DMS79 treated with DMSO at 0.1 percent for 48 hours (cell line): ENCODE results near the gene CCDC149.
"Not testable (repeated sequence)": the region's sequence is repeated elsewhere in the genome, so short reads cannot be mapped to it uniquely, and the experiment has no call there.

ENCODE experiments used
- DNase-seq: peaks from one replicate; lab custom pipeline; 2025; lab: John Stamatoyannopoulos, UW

CCDC149 gene

GRCh38 chr4:24915121-24915922 is 2.5 kb upstream of the CCDC149 start:
- DNase-seq = no peak

DNA sequence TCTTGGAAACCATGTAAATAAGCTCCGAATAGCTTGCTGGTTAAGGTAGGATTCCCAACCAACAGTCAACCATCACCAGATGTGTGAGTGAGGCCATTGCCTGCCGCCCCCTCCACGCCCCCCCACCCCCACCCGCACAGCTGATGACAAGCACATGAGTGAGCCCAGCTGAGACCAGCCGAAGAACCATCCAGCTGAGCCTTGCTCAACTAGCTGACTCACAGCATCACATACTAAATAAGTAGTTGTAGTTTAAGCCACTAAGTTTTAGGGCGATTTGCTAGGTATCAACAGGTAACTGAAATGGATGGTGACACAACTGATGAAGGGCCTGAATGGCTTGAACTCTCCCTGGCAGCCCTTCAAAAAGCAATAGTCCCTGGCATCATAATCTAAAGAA is 1.6 kb upstream of the CCDC149 start:
- no peak for DNase-seq

DNA sequence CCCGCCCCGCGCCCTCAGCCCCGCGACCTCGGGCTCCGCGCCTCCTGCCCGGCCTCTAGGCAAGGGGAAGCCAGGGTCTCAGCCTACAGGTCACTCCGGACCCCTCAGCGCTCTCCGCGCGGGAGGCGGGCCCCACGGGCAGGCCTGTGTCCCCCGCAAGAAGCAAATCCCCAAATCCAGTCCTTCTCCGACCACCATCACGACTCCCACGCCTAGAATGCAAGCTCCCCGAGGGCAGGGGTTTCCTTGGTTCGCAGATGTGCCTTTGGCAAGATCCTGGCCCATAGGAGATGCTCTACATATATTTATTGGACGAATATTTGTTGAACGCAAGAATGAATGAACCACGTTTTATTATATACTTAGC is 260 bp upstream of the CCDC149 start:
- no peak for DNase-seq

DNA sequence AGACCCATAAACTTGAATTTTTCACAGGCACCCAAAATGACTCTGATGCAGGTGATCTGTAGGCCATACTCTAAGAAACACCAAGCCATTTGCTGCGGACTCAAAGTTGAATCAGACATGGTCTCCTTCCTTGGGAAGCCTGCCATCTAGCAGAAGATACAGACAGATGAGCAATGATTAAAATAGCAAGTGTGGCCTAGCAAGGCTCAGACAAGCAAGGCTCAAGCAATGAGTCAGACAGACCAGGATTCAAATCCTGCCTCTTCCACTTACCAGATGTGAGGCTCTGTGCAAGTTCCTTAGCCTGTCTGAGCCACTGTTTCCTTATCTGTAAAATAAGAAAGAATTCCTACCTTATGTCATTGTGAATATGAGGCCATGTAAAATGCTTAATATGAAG is 2.3 kb downstream of the CCDC149 start:
- DNase-seq = no peak

GRCh38 chr4:24909606-24910005 is 3.2 kb downstream of the CCDC149 start:
- DNase-seq = not testable (repeated sequence)

DNA sequence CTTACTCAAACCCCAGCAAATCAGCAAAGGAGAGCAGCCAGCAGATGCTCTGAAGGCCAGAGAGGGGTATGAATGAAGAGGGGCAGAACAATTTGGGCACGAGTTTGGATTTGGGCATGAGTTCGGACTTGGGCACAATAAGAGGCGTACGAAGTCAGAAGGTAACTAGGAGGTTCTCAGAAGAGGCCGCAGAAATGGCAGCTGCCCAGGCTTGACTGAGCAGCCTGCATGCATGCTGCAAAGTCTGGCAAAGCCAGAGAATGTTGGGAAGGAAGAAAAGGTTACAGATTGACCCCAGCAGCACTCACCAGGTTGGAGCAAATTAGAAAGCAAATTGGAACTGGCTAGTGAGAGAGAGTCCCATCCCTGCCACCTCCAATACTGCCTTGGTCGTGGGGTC is 15.2 kb downstream of the CCDC149 start:
- no peak for DNase-seq

DNA sequence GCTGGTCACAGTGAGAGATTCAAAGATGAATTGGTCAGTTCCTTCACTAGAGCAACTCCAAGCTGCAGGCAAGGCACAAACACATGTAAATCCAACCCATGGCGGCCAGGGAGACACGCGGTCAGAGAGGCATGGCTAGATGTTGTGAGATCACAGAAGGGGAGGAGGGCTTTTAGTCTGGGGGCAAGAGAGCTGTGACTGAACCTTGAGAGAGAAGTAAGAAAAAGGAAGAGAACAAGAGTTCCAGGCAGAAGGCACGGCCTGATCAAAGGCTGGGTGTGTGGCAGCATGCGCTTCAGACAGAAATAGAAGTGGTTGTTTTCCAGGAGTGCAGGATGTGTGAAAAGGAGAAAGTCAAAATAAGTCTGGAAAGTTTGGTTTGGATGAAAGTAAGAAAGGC is 15.9 kb downstream of the CCDC149 start:
- DNase-seq = no peak

GRCh38 chr4:24896056-24896455 is 16.8 kb downstream of the CCDC149 start:
- DNase-seq = no peak

DNA sequence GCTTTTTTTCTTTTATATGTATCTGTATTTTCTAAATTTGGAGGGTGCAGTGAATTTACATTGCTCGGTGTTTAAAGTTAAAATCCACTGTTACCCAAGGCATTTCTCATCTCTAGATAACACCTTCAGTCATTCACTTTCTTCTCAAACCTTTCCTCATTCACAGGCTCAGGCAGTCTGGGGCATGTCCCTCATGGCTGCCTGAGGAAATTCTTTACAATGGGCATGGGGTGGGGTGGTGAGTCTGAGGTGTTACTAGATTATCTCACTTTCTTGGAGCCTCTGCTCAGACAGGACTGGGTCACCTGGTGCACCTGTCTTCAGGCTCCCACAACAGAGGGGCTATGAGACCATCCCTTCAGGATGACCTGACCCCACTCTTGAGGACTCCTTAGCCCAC is 17.4 kb downstream of the CCDC149 start:
- DNase-seq = no peak

DNA sequence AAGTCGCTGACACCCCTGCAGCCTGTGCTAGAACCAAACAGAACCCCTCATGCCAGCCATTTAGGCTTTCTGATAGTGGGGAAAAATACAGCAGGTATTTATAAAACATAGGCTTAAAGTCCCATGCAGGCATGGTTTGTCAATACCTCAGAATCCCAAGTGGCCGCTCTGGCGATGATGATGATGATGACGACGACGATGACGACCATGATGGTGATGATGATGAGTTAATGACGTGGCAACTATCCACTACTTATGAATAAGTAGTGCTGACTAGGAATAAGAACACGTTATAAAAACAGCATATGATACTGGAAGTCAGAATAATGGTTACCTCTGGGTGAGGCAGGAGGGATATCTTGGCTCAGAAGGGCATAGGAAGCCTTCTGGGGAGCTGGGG is 18.0 kb downstream of the CCDC149 start:
- DNase-seq = no peak

GRCh38 chr4:24894243-24894642 is 18.6 kb downstream of the CCDC149 start:
- DNase-seq = no peak

- no peak for DNase-seq
Measured at GRCh38 chr4:24892778-24893177, 20.1 kb downstream of the CCDC149 start.

- no peak for DNase-seq
Measured at GRCh38 chr4:24892278-24892677, 20.6 kb downstream of the CCDC149 start.

GRCh38 chr4:24890561-24891126 is 22.2 kb downstream of the CCDC149 start:
- peak; percentile 92 for DNase-seq

DNA sequence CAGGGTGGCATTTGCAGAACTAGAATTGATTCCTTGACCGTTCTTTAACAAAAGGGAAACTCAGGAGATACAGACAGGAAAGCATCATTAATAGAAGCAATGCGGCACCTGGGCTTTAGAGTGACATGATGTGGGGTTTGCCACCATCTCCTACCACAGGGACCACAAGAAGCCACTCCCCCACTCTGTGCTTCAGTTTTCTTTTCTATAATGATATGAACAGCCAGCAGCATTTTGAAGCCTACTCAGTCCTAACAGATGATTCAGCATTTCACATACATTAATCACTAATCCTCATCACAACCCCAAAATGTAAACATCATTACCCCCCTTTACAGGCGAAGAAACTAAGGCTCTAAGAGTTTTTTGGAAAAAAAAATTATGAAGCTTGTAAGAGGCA is 22.9 kb downstream of the CCDC149 start:
- no peak for DNase-seq

DNA sequence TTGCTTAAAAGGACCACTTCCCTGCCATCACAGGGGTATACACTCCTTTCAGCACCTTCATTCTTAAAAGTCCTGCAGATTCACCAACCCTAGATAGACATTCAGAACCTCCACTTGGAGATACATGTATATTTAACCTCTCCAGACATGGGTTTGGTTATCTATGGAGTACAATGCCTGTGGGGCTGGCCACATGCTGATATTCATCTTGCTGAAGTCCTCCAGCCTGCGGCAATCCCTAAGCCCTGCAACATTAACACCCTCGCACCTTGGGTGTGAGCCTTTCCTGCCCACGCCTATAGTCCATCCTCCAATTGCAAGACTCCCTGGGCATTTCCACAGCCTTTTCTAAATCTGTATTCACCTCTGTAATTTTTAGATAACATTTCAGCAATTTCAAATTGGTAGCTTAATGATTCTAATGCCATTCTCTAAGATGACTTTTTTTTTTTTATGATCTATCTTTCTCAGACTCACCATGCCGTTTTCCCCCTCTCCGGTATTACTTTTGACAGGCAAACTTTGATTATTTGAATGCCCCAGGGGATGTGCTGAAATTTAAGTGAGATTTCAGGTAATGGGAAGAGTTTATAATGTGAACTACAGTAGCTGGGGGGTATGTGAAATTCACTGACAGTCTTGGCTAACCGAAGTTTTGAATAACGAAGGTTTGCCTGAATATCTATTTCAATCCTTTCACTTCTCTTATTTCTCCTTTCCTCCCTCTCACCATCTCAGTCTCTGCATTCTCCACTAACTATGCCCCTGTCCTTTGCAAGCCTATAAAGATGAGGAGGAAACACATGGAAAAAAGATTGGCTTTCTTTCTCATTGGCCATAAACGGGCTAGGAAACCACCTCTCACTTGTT is 24.1 kb downstream of the CCDC149 start:
- no peak for DNase-seq

- DNase-seq = peak; percentile 55
Measured at GRCh38 chr4:24887881-24888430, 24.9 kb downstream of the CCDC149 start.

DNA sequence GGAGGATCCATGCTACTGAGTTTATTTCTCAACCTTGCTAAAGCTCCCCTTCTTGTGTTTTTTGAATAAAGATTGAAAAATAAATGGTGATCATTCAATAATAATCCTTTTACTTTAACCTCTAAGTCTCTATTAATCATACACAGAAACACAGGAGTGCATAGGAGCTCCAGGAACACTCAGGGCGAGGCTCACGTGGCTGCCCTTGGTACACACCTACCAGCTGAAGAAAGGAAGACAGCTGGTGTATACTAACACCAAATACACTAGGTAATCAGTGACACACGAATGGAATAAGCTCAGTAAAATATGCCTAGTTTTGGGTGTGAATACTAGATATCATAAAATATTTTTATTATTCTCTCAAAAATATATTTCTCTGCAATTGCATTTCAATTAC is 26.2 kb downstream of the CCDC149 start:
- DNase-seq = no peak

GRCh38 chr4:24885342-24885741 is 27.5 kb downstream of the CCDC149 start:
- DNase-seq = no peak

DNA sequence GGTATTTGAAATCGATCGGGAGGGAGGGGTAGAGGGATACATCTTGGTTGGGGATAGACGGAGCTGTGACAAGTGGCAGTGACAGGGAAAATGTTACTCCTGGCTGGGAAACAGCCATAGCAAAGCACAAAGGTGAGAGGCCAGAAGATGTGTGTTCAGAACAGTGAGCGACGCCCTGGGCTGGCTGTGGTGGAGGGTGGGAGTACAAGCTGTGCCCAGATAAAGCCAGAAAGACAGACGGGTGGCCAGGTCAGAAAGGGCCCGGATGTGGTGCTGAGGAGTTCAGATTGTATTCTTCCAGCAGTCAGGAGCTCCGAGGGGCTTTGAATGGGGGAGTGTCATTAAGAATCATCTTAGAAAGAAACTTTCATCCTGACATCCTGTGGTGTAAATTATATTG is 27.9 kb downstream of the CCDC149 start:
- DNase-seq = no peak

- no peak for DNase-seq
Measured at GRCh38 chr4:24881508-24882196, 31.2 kb downstream of the CCDC149 start.

GRCh38 chr4:24880186-24880585 is 32.7 kb downstream of the CCDC149 start:
- DNase-seq = no peak
